HepG2 (cell line): Measurements from ENCODE around the gene LENG1. TPM values are rescaled to one million over a fixed set of nuclear protein-coding genes. Genes with fewer than 3 reads are reported as not detected.

Experiments used
- DPF2 ChIP-seq: sonication (generic); formaldehyde crosslinking; IDR thresholded peaks from 2 replicates; pipeline ENCODE4 v1.4.0; 2020; ENCODE audit warnings: mild to moderate bottlenecking, low read depth, missing genetic modification reagents, borderline replicate concordance
- EEA1 ChIP-seq: sonication (generic); formaldehyde crosslinking; IDR thresholded peaks from 2 replicates; pipeline ENCODE4 v1.5.1; 2020; ENCODE audit warnings: mild to moderate bottlenecking, missing genetic modification reagents, borderline replicate concordance
- GABPA ChIP-seq, 2 experiments: IDR thresholded peaks; 2 replicates each; pipeline ENCODE4 v1.6.1; 2011 to 2016; ENCODE audit warnings: low read depth in 2 of 2, low read length in 1 of 2, missing biosample characterization in 1 of 2, missing genetic modification characterization in 1 of 2
- GFI1 ChIP-seq: sonication (generic); formaldehyde crosslinking; IDR thresholded peaks from 2 replicates; pipeline ENCODE4 v1.5.0; 2020; ENCODE audit warnings: missing genetic modification reagents, mild to moderate bottlenecking, borderline replicate concordance
- HNF1B ChIP-seq: sonication (generic); formaldehyde crosslinking; IDR thresholded peaks from 2 replicates; pipeline ENCODE4 v1.5.1; 2020; ENCODE audit warnings: mild to moderate bottlenecking, moderate library complexity, missing genetic modification reagents
- MBD4 ChIP-seq: IDR thresholded peaks from 2 replicates; pipeline ENCODE4 v1.6.1; 2012; ENCODE audit warnings: low read length, inconsistent platforms, borderline replicate concordance
- NFYB ChIP-seq: sonication (generic); formaldehyde crosslinking; IDR thresholded peaks from 2 replicates; pipeline ENCODE4 v1.4.0; 2020; ENCODE audit warnings: missing genetic modification reagents
- NPAS2 ChIP-seq: sonication (generic); formaldehyde crosslinking; IDR thresholded peaks from 2 replicates; pipeline ENCODE4 v1.8.0; 2022; ENCODE audit warnings: mild to moderate bottlenecking, missing genetic modification reagents, borderline replicate concordance
- RFX1 ChIP-seq: fragments of 450-650 bp; IDR thresholded peaks from 2 replicates; pipeline ENCODE4 v1.6.1; 2017
- TBX3 ChIP-seq: fragments of 450-650 bp; IDR thresholded peaks from 2 replicates; pipeline ENCODE4 v1.6.1; 2017; ENCODE audit warnings: antibody characterized with exemption, mild to moderate bottlenecking, inconsistent platforms, borderline replicate concordance
- TERF1 ChIP-seq: sonication (generic); formaldehyde crosslinking; IDR thresholded peaks from 2 replicates; pipeline ENCODE4 v1.8.0; 2022; ENCODE audit warnings: mild to moderate bottlenecking, missing genetic modification reagents, moderate library complexity
- ZMAT3 ChIP-seq: sonication (generic); formaldehyde crosslinking; conservative IDR thresholded peaks from 2 replicates; pipeline ENCODE4 v1.7.0; 2021; ENCODE audit warnings: missing genetic modification reagents
- ZNF225 ChIP-seq: sonication (generic); formaldehyde crosslinking; IDR thresholded peaks from 2 replicates; pipeline ENCODE4 v1.4.0; 2020; ENCODE audit warnings: mild to moderate bottlenecking, missing genetic modification reagents
- ZNF468 ChIP-seq: sonication (generic); formaldehyde crosslinking; IDR thresholded peaks from 2 replicates; pipeline ENCODE4 v1.8.0; 2022; ENCODE audit warnings: mild to moderate bottlenecking, moderate library complexity, missing genetic modification reagents
- ZNF614 ChIP-seq: IDR thresholded peaks from 2 replicates; pipeline ENCODE4 v1.6.1; 2018; ENCODE audit warnings: missing biosample characterization, missing genetic modification reagents, inconsistent platforms, borderline replicate concordance
- polyA plus RNA-seq, 8 experiments: library from polyadenylated mRNA; depleted of rRNA in 3 of 8; stranded (reverse) in 7 of 8; unstranded in 1 of 8; fragments of >200 nt; fragmentation: Illumina TruSeq in 4 of 8; extraction: Trizol in 4 of 8; gene quantifications; 2 replicates each; pipeline versions ENCODE4 v1.2.1 to v1.2.3, GENCODE V29; 2011 to 2016; ENCODE audit warnings: low read depth in 4 of 8, missing spikeins in 1 of 8, mixed read lengths in 1 of 8; ENCODE audit not compliant: insufficient read depth in 1 of 8
- total RNA-seq, 5 experiments: library from RNA; depleted of rRNA; stranded (reverse); fragments of >200 nt; fragmentation: Illumina TruSeq; extraction: Trizol; gene quantifications; 2 replicates each; pipeline ENCODE4 v1.2.3, GENCODE V29; 2016; ENCODE audit warnings: low read depth in 1 of 5
- TF ChIP-seq, protein P1 (sequence below): sonication (generic); formaldehyde crosslinking; IDR thresholded peaks from 2 replicates; pipeline ENCODE4 v1.5.1; 2020; ENCODE audit warnings: mild to moderate bottlenecking, missing genetic modification reagents, moderate library complexity
- TF ChIP-seq, protein P2 (sequence below): sonication (generic); formaldehyde crosslinking; IDR thresholded peaks from 2 replicates; pipeline ENCODE4 v1.5.0; 2020; ENCODE audit warnings: missing genetic modification reagents
- TF ChIP-seq, protein P3 (sequence below): IDR thresholded peaks from 2 replicates; pipeline ENCODE4 v1.6.1; 2016; ENCODE audit warnings: missing biosample characterization, missing genetic modification reagents, low read depth

Gene LENG1
- total and polyA plus RNA-seq, 2 of the 13 experiments (the other 11 are each of a cell fraction or from before 2014, with no cell fraction given) = 1.8 to 3.8 TPM

DNA sequence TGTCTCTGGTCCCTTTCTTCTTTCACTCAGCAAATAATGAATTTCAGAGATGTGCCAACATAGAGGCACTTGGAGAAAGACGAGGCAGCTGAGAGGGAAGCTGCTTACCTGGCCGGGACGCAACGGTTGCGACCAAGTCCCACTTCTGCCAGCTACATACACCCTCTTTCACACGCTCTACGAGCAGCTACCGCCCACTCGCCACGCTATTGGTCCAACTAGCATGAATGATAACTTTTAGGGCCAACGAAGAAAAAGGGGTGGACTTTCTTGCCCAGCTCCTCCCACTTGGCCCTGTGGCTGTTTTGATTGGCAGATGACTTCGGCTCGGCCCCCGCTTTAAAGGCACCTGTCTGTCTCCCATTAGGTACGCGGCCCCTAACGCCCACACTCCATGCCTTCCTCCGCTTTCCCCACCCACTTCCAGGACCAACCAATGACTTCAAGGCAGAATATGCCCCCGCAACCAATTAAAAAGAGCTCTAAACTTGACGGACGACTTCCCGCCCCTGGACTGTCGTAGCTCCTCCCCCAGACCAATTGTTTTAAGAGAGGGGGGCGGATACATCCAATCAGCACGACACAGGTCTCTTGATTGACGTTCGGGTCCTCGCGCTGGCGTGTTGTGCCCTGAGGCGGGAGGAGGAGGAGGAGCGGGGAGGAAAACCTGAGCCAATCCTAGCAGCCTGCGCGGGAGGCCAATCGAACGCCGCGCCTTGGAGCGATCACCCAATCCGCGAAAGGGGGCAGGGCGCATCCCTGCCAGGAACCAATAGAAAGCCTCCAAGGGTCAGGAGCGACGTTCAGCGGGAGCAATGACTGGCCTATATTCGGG lies 22.4 kb downstream of the LENG1 start (continued):
- TF ChIP-seq, protein P1, sequence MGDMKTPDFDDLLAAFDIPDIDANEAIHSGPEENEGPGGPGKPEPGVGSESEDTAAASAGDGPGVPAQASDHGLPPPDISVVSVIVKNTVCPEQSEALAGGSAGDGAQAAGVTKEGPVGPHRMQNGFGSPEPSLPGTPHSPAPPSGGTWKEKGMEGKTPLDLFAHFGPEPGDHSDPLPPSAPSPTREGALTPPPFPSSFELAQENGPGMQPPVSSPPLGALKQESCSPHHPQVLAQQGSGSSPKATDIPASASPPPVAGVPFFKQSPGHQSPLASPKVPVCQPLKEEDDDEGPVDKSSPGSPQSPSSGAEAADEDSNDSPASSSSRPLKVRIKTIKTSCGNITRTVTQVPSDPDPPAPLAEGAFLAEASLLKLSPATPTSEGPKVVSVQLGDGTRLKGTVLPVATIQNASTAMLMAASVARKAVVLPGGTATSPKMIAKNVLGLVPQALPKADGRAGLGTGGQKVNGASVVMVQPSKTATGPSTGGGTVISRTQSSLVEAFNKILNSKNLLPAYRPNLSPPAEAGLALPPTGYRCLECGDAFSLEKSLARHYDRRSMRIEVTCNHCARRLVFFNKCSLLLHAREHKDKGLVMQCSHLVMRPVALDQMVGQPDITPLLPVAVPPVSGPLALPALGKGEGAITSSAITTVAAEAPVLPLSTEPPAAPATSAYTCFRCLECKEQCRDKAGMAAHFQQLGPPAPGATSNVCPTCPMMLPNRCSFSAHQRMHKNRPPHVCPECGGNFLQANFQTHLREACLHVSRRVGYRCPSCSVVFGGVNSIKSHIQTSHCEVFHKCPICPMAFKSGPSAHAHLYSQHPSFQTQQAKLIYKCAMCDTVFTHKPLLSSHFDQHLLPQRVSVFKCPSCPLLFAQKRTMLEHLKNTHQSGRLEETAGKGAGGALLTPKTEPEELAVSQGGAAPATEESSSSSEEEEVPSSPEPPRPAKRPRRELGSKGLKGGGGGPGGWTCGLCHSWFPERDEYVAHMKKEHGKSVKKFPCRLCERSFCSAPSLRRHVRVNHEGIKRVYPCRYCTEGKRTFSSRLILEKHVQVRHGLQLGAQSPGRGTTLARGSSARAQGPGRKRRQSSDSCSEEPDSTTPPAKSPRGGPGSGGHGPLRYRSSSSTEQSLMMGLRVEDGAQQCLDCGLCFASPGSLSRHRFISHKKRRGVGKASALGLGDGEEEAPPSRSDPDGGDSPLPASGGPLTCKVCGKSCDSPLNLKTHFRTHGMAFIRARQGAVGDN (CRISPR knock-in tag) = peak; percentile 11; the same call in 1 of the 2 replicates
- TF ChIP-seq, protein P2, sequence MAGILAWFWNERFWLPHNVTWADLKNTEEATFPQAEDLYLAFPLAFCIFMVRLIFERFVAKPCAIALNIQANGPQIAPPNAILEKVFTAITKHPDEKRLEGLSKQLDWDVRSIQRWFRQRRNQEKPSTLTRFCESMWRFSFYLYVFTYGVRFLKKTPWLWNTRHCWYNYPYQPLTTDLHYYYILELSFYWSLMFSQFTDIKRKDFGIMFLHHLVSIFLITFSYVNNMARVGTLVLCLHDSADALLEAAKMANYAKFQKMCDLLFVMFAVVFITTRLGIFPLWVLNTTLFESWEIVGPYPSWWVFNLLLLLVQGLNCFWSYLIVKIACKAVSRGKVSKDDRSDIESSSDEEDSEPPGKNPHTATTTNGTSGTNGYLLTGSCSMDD (CRISPR knock-in tag) = no peak
- no peak for TF ChIP-seq NPAS2 (CRISPR knock-in tag)
- TF ChIP-seq ZNF225 (CRISPR knock-in tag) = no peak
- no peak for TF ChIP-seq MBD4
- TF ChIP-seq EEA1 (CRISPR knock-in tag) = no peak
- TF ChIP-seq TBX3 = 0 out of 2 replicates have a peak, but pooled peaks have one; percentile 29
- no peak for TF ChIP-seq ZMAT3 (CRISPR knock-in tag)
- TF ChIP-seq TERF1 (CRISPR knock-in tag) = no peak
- TF ChIP-seq, protein P3, sequence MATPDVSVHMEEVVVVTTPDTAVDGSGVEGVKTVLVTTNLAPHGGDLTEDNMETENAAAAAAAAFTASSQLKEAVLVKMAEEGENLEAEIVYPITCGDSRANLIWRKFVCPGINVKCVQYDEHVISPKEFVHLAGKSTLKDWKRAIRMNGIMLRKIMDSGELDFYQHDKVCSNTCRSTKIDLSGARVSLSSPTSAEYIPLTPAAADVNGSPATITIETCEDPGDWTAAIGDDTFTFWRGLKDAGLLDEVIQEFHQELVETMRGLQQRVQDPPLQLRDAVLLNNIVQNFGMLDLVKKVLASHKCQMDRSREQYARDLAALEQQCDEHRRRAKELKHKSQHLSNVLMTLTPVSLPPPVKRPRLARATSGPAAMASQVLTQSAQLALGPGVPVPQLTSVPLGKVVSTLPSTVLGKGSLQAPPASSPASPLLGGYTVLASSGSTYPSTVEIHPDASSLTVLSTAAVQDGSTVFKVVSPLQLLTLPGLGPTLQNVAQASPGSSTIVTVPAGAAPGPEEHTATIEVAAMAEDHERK = no peak
- no peak; the same call in 1 of the 2 replicates for TF ChIP-seq HNF1B (CRISPR knock-in tag)
- TF ChIP-seq GFI1 (CRISPR knock-in tag) = no peak
- no peak for TF ChIP-seq RFX1
- TF ChIP-seq ZNF614 = 0 out of 2 replicates have a peak, but pooled peaks have one; percentile 19
- no peak for TF ChIP-seq ZNF468 (CRISPR knock-in tag)
- no peak for TF ChIP-seq DPF2 (CRISPR knock-in tag)
- TF ChIP-seq NFYB (CRISPR knock-in tag) = peak; percentile 93
- peak; percentile 20; the same call in 1 of the 2 replicates for TF ChIP-seq GABPA (IDR thresholded peaks at IDR 0.05; ENCODE audit: low read depth, low read length)
- TF ChIP-seq GABPA (CRISPR knock-in tag; IDR thresholded peaks at IDR 0.05; ENCODE audit: low read depth) = peak; percentile 65; the same call in 1 of the 2 replicates
